Ramos (cell line): ENCODE results near the gene CYGB.

Experiments used
- in situ Hi-C: fragments of 300-500 bp; cut with MboI; formaldehyde crosslinking; loops from one replicate; pipeline ENCODE4 v1.14.3; 2022; ENCODE audit warnings: low sequenced_read_pairs; ENCODE audit not compliant: unreplicated experiment

CYGB gene

GRCh38 chr17:76537578-76538280 lies at the start of gene CYGB:
Gene CYGB, minus strand, starts transcription at chr17:76537709. Its CDS starts 167 bp downstream, at chr17:76537542.
- in situ Hi-C loops: no loop called here

- in situ Hi-C loops: no loop called here
Measured at GRCh38 chr17:76586741-76587487, 49.4 kb upstream of the CYGB start.

GRCh38 chr17:76585649-76586593 lies 48.4 kb upstream of the CYGB start, which contains the start of gene ST6GALNAC2:
Gene ST6GALNAC2, minus strand, starts transcription at chr17:76585860. Its CDS starts 52 bp downstream, at chr17:76585808.
- in situ Hi-C loops: no loop called here

GRCh38 chr17:76585033-76585648 lies 47.6 kb upstream of the CYGB start:
- in situ Hi-C loops: no loop called here

- in situ Hi-C loops: loop anchor here (5.0 kb wide), 1 partner anchor 33 kb away; no protein-coding TSS in a partner anchor
Measured at GRCh38 chr17:76584427-76585032, 47.0 kb upstream of the CYGB start.

- in situ Hi-C loops: loop anchor here (5.0 kb wide), 1 partner anchor 35 kb away; no protein-coding TSS in a partner anchor
Measured at GRCh38 chr17:76582660-76583059, 45.2 kb upstream of the CYGB start.

- in situ Hi-C loops: loop anchor here (5.0 kb wide), 1 partner anchor 36 kb away; no protein-coding TSS in a partner anchor
Measured at GRCh38 chr17:76581515-76581914, 44.0 kb upstream of the CYGB start.

- in situ Hi-C loops: no loop called here
Measured at GRCh38 chr17:76579281-76579680, 41.8 kb upstream of the CYGB start.

GRCh38 chr17:76578376-76578775 lies 40.9 kb upstream of the CYGB start:
- in situ Hi-C loops: no loop called here

GRCh38 chr17:76577876-76578275 lies 40.4 kb upstream of the CYGB start:
- in situ Hi-C loops: no loop called here

- in situ Hi-C loops: no loop called here
Measured at GRCh38 chr17:76576189-76576588, 38.7 kb upstream of the CYGB start.

- in situ Hi-C loops: no loop called here
Measured at GRCh38 chr17:76575570-76575969, 38.1 kb upstream of the CYGB start.

GRCh38 chr17:76574166-76574565 lies 36.7 kb upstream of the CYGB start:
- in situ Hi-C loops: no loop called here

GRCh38 chr17:76573096-76573495 lies 35.6 kb upstream of the CYGB start:
- in situ Hi-C loops: no loop called here

GRCh38 chr17:76572201-76572910 lies 34.8 kb upstream of the CYGB start:
- in situ Hi-C loops: no loop called here

GRCh38 chr17:76570877-76571471 lies 33.5 kb upstream of the CYGB start:
- in situ Hi-C loops: no loop called here

GRCh38 chr17:76570457-76570856 lies 32.9 kb upstream of the CYGB start:
- in situ Hi-C loops: no loop called here

GRCh38 chr17:76569607-76570279 lies 32.2 kb upstream of the CYGB start:
- in situ Hi-C loops: no loop called here
